Left ventricle myocardium inferior (tissue), 1 donor: ENCODE results near the gene TMEM132C. TPM values are rescaled to one million over a fixed set of nuclear protein-coding genes. Genes with fewer than 3 reads are reported as not detected.

Source experiments
- DNase-seq: peaks from one replicate; pipeline ENCODE4 v3.0.0-alpha.2; 2020
- H3K27ac ChIP-seq: fragments of 200-600 bp; replicated peaks from 2 replicates; pipeline ENCODE4 v1.8.0; 2021
- H3K27me3 ChIP-seq: fragments of 200-600 bp; 2 replicates; pipeline ENCODE4 v1.8.0; 2021; ENCODE audit warnings: low read depth
- H3K36me3 ChIP-seq: fragments of 200-600 bp; 2 replicates; pipeline ENCODE4 v1.8.0; 2021
- H3K4me1 ChIP-seq: fragments of 200-600 bp; 2 replicates; pipeline ENCODE4 v1.8.0; 2021
- H3K4me3 ChIP-seq: fragments of 200-600 bp; 2 replicates; pipeline ENCODE4 v1.8.0; 2021; ENCODE audit warnings: mild to moderate bottlenecking, moderate library complexity
- H3K9me3 ChIP-seq: fragments of 200-600 bp; replicated peaks from 2 replicates; pipeline ENCODE4 v1.8.0; 2021
- CTCF ChIP-seq: fragments of 200-600 bp; IDR thresholded peaks from 2 replicates; pipeline ENCODE4 v1.8.0; 2021; ENCODE audit warnings: antibody characterized with exemption, mild to moderate bottlenecking, borderline replicate concordance
- intact Hi-C: fragments of 100-400 bp; cut with micrococcal nuclease; formaldehyde crosslinking; loops from one replicate; pipeline ENCODE4 v1.11.0; 2022
- total RNA-seq: library from RNA; stranded (reverse); fragmentation: NEBNext Ultra II Directional; extraction: Animal tissue kit (Norgen Biotek cat#: 25700); gene quantifications from one replicate; pipeline ENCODE4 v1.2.1, GENCODE V29; 2021
- donor health status: DM: no; HTN: yes; CAD: no; lungs with severe emphysema.

TMEM132C gene
- total RNA-seq, 1 donor from 2014 or later = 1.8 TPM

GRCh38 chr12:128548949-128549348 is 282.0 kb downstream of the TMEM132C start:
- no peaks in the 10 kb centered on the region for H3K4me1 ChIP-seq
- no peak overlapping the region for H3K4me3 ChIP-seq
- no peaks in the 10 kb centered on the region for H3K36me3 ChIP-seq
- no peak for TF ChIP-seq CTCF
- peaks cover 50% of the 10 kb centered on the region for H3K27me3 ChIP-seq
- no peak for DNase-seq
- intact Hi-C loops = no loop called here
- no peaks in the 10 kb centered on the region for H3K9me3 ChIP-seq
- H3K27ac ChIP-seq = no peak overlapping the region

GRCh38 chr12:128549601-128550218 is 282.7 kb downstream of the TMEM132C start:
- no peak for DNase-seq
- no peaks in the 10 kb centered on the region for H3K9me3 ChIP-seq
- H3K27ac ChIP-seq = no peak overlapping the region
- no peak for TF ChIP-seq CTCF
- intact Hi-C loops = no loop called here
- no peaks in the 10 kb centered on the region for H3K4me1 ChIP-seq
- no peaks in the 10 kb centered on the region for H3K36me3 ChIP-seq
- H3K4me3 ChIP-seq = no peak overlapping the region
- peaks cover 54% of the 10 kb centered on the region for H3K27me3 ChIP-seq

- Histone ChIP-seq H3K4me1 (no peaks in the 10 kb centered on the region), H3K9me3 (peaks cover 7% of the 10 kb centered on the region), H3K27ac (no peak overlapping the region), H3K36me3 (no peaks in the 10 kb centered on the region), H3K27me3 (peaks cover 56% of the 10 kb centered on the region), H3K4me3 (no peak overlapping the region)
- no peak for DNase-seq
- TF ChIP-seq CTCF = no peak
- intact Hi-C loops = no loop called here
These were observed 284.3 kb downstream of the TMEM132C start for GRCh38 chr12:128551266-128551665.

- Histone ChIP-seq H3K36me3 (no peaks in the 10 kb centered on the region), H3K9me3 (peaks cover 24% of the 10 kb centered on the region), H3K4me1 (no peaks in the 10 kb centered on the region), H3K27me3 (peaks cover 41% of the 10 kb centered on the region), H3K27ac (no peak overlapping the region), H3K4me3 (no peak overlapping the region)
- intact Hi-C loops = no loop called here
- no peak for TF ChIP-seq CTCF
- DNase-seq = no peak
These were observed 287.8 kb downstream of the TMEM132C start for GRCh38 chr12:128554546-128555304.

GRCh38 chr12:128557231-128557630 is 290.3 kb downstream of the TMEM132C start:
- H3K9me3 ChIP-seq = peaks cover 24% of the 10 kb centered on the region
- no peak for TF ChIP-seq CTCF
- no peaks in the 10 kb centered on the region for H3K36me3 ChIP-seq
- no peak overlapping the region for H3K27ac ChIP-seq
- intact Hi-C loops = no loop called here
- peaks cover 28% of the 10 kb centered on the region for H3K27me3 ChIP-seq
- no peak for DNase-seq
- H3K4me1 ChIP-seq = no peaks in the 10 kb centered on the region
- no peak overlapping the region for H3K4me3 ChIP-seq
